Vagina (tissue), 2 donors: ENCODE measurements around the gene GUCY1A2. TPM values are rescaled to one million over a fixed set of nuclear protein-coding genes. Genes with fewer than 3 reads are reported as not detected.

Experiments
- DNase-seq, 2 donors: peaks; one replicate each; pipeline ENCODE4 v3.0.0-alpha.2; 2017; ENCODE audit errors: extremely low spot score in 2 of 2
- H3K27ac ChIP-seq: fragments of 200-600 bp; sonication (generic); one replicate; pipeline ENCODE4 v1.5.1; 2019
- H3K27me3 ChIP-seq: fragments of 200-600 bp; sonication (generic); one replicate; pipeline ENCODE4 v1.5.1; 2019
- H3K36me3 ChIP-seq, 2 donors: fragments of 200-600 bp; sonication (generic); one replicate each; pipeline ENCODE4 v1.5.1; 2017 to 2019
- H3K4me1 ChIP-seq: fragments of 200-600 bp; sonication (generic); one replicate; pipeline ENCODE4 v1.5.1; 2019
- H3K4me3 ChIP-seq, 2 donors: fragments of 200-600 bp; sonication (generic); 1 replicate in 1 of 2; 2 replicates in 1 of 2; pipeline ENCODE4 v1.5.1; 2016 to 2019
- H3K9me3 ChIP-seq: fragments of 200-600 bp; sonication (generic); one replicate; pipeline ENCODE4 v1.5.1; 2019
- CTCF ChIP-seq, 3 experiments: fragments of 450-650 bp in 2 of 3; fragments of 200-600 bp in 1 of 3; sonication (generic) in 1 of 3; IDR thresholded peaks; one replicate each; pipeline ENCODE4 v1.5.1; 2017 to 2019; ENCODE audit warnings: antibody characterized with exemption in 3 of 3, mild to moderate bottlenecking in 2 of 3, moderate library complexity in 2 of 3
- POLR2A ChIP-seq, 2 donors: fragments of 450-650 bp; IDR thresholded peaks; one replicate each; pipeline ENCODE4 v1.6.1; 2017; ENCODE audit warnings: antibody characterized with exemption in 2 of 2, mild to moderate bottlenecking in 2 of 2, moderate library complexity in 2 of 2
- POLR2AphosphoS5 ChIP-seq, 2 donors: sonication (generic); formaldehyde crosslinking; IDR thresholded peaks; one replicate each; pipeline ENCODE4 v1.9.0; 2017; ENCODE audit warnings: antibody characterized with exemption in 2 of 2, mild to moderate bottlenecking in 2 of 2, low read depth in 1 of 2; ENCODE audit not compliant: insufficient read depth in 1 of 2
- intact Hi-C: fragments of 100-400 bp; cut with DNase I; formaldehyde crosslinking; loops from one replicate; pipeline ENCODE4 v1.15.1; 2023
- total RNA-seq: library from RNA; depleted of rRNA; stranded (reverse); fragments of >200 nt; gene quantifications from one replicate; pipeline ENCODE4 v1.2.3, GENCODE V29; 2016

Gene GUCY1A2
- total RNA-seq, 1 donor from 2014 or later, result 7.4 TPM

GRCh38 chr11:106818443-106818842 lies 199.8 kb downstream of the GUCY1A2 start:
- H3K9me3 ChIP-seq, result no peaks in the 10 kb centered on the region
- no peaks in the 10 kb centered on the region for H3K27me3 ChIP-seq
- DNase-seq, result no peak
- no peak overlapping the region for H3K4me3 ChIP-seq
- no peak overlapping the region for H3K27ac ChIP-seq
- TF ChIP-seq POLR2A (IDR thresholded peaks at IDR 0.05) (no peak), POLR2AphosphoS5 (IDR thresholded peaks at IDR 0.05; ENCODE audit: insufficient read depth in 1 of 2, low read depth in 1 of 2) (no peak), CTCF (IDR thresholded peaks at IDR 0.05) (no peak)
- no peaks in the 10 kb centered on the region for H3K4me1 ChIP-seq
- H3K36me3 ChIP-seq, result no peaks in the 10 kb centered on the region
- intact Hi-C loops, result no loop called here

- no peaks in the 10 kb centered on the region for H3K4me1 ChIP-seq
- H3K36me3 ChIP-seq, result no peaks in the 10 kb centered on the region
- TF ChIP-seq CTCF (IDR thresholded peaks at IDR 0.05) (no peak), POLR2AphosphoS5 (IDR thresholded peaks at IDR 0.05; ENCODE audit: insufficient read depth in 1 of 2, low read depth in 1 of 2) (no peak), POLR2A (IDR thresholded peaks at IDR 0.05) (no peak)
- H3K27me3 ChIP-seq, result no peaks in the 10 kb centered on the region
- no peak overlapping the region for H3K4me3 ChIP-seq
- no peaks in the 10 kb centered on the region for H3K9me3 ChIP-seq
- DNase-seq, result no peak
- intact Hi-C loops, result no loop called here
- no peak overlapping the region for H3K27ac ChIP-seq
These were observed 203.1 kb downstream of the GUCY1A2 start for GRCh38 chr11:106815209-106815608.

- DNase-seq, result no peak
- no peaks in the 10 kb centered on the region for H3K36me3 ChIP-seq
- H3K9me3 ChIP-seq, result no peaks in the 10 kb centered on the region
- H3K4me3 ChIP-seq, result no peak overlapping the region
- H3K27me3 ChIP-seq, result no peaks in the 10 kb centered on the region
- no peak overlapping the region for H3K27ac ChIP-seq
- no peak for TF ChIP-seq POLR2A (IDR thresholded peaks at IDR 0.05)
- TF ChIP-seq POLR2AphosphoS5 (IDR thresholded peaks at IDR 0.05; ENCODE audit: insufficient read depth in 1 of 2, low read depth in 1 of 2), result no peak
- no peak for TF ChIP-seq CTCF (IDR thresholded peaks at IDR 0.05)
- intact Hi-C loops, result no loop called here
- no peaks in the 10 kb centered on the region for H3K4me1 ChIP-seq
These were observed 204.5 kb downstream of the GUCY1A2 start for GRCh38 chr11:106813806-106814205.

GRCh38 chr11:106794058-106794457 lies 224.2 kb downstream of the GUCY1A2 start:
- no peak overlapping the region for H3K4me3 ChIP-seq
- H3K27me3 ChIP-seq, result no peaks in the 10 kb centered on the region
- H3K27ac ChIP-seq, result no peak overlapping the region
- no peaks in the 10 kb centered on the region for H3K9me3 ChIP-seq
- H3K4me1 ChIP-seq, result no peaks in the 10 kb centered on the region
- no peak for DNase-seq
- intact Hi-C loops, result no loop called here
- TF ChIP-seq POLR2A (IDR thresholded peaks at IDR 0.05) (no peak), POLR2AphosphoS5 (IDR thresholded peaks at IDR 0.05; ENCODE audit: insufficient read depth in 1 of 2, low read depth in 1 of 2) (no peak), CTCF (IDR thresholded peaks at IDR 0.05) (no peak)
- H3K36me3 ChIP-seq, result no peaks in the 10 kb centered on the region

GRCh38 chr11:106789406-106789805 lies 228.9 kb downstream of the GUCY1A2 start:
- Histone ChIP-seq H3K27me3 (no peaks in the 10 kb centered on the region), H3K36me3 (no peaks in the 10 kb centered on the region), H3K4me3 (no peak overlapping the region), H3K9me3 (no peaks in the 10 kb centered on the region), H3K27ac (no peak overlapping the region), H3K4me1 (no peaks in the 10 kb centered on the region)
- intact Hi-C loops, result no loop called here
- no peak for DNase-seq
- TF ChIP-seq POLR2A (IDR thresholded peaks at IDR 0.05) (no peak), POLR2AphosphoS5 (IDR thresholded peaks at IDR 0.05; ENCODE audit: insufficient read depth in 1 of 2, low read depth in 1 of 2) (no peak), CTCF (IDR thresholded peaks at IDR 0.05) (no peak)
